HepG2 (cell line): ENCODE results near the gene SLC48A1. TPM values are rescaled to one million over a fixed set of nuclear protein-coding genes. Genes with fewer than 3 reads are reported as not detected.

Experiments
- CBFB ChIP-seq: sonication (generic); formaldehyde crosslinking; IDR thresholded peaks from 2 replicates; pipeline ENCODE4 v1.4.0; 2020; ENCODE audit warnings: missing genetic modification reagents
- FOSL2 ChIP-seq: sonication (generic); formaldehyde crosslinking; IDR thresholded peaks from 2 replicates; pipeline ENCODE4 v1.4.0; 2020; ENCODE audit warnings: missing genetic modification reagents
- GTF3A ChIP-seq: sonication (generic); formaldehyde crosslinking; conservative IDR thresholded peaks from 2 replicates; pipeline ENCODE4 v1.4.0; 2020; ENCODE audit warnings: mild to moderate bottlenecking, missing genetic modification reagents
- JARID2 ChIP-seq: sonication (generic); formaldehyde crosslinking; IDR thresholded peaks from 2 replicates; pipeline ENCODE4 v1.8.1; 2023; ENCODE audit warnings: missing genetic modification reagents, inconsistent platforms; ENCODE audit not compliant: insufficient replicate concordance
- MED1 ChIP-seq: sonication (generic); formaldehyde crosslinking; IDR thresholded peaks from 2 replicates; pipeline ENCODE4 v1.4.0; 2020; ENCODE audit warnings: missing genetic modification reagents
- MEIS2 ChIP-seq: sonication (generic); formaldehyde crosslinking; IDR thresholded peaks from 2 replicates; pipeline ENCODE4 v1.9.0; 2021; ENCODE audit warnings: mild to moderate bottlenecking, missing genetic modification reagents
- MIER2 ChIP-seq: IDR thresholded peaks from 2 replicates; pipeline ENCODE4 v1.6.1; 2016; ENCODE audit warnings: missing biosample characterization, missing genetic modification reagents
- MXD4 ChIP-seq: IDR thresholded peaks from 2 replicates; pipeline ENCODE4 v1.6.1; 2016; ENCODE audit warnings: mild to moderate bottlenecking, missing biosample characterization, missing genetic modification reagents
- NAIF1 ChIP-seq: sonication (generic); formaldehyde crosslinking; IDR thresholded peaks from 2 replicates; pipeline ENCODE4 v1.5.0; 2020; ENCODE audit warnings: mild to moderate bottlenecking, missing genetic modification reagents, borderline replicate concordance
- PAX8 ChIP-seq: sonication (generic); formaldehyde crosslinking; IDR thresholded peaks from 2 replicates; pipeline ENCODE4 v1.8.0; 2022; ENCODE audit warnings: mild to moderate bottlenecking, missing genetic modification reagents, borderline replicate concordance
- POLR2A ChIP-seq, 2 experiments: IDR thresholded peaks; 2 replicates each; pipeline ENCODE4 v1.6.1; 2011; ENCODE audit warnings: low read depth in 2 of 2, low read length in 2 of 2, mild to moderate bottlenecking in 1 of 2, moderate library complexity in 1 of 2; ENCODE audit not compliant: insufficient read depth in 1 of 2
- PRDM15 ChIP-seq: sonication (generic); formaldehyde crosslinking; IDR thresholded peaks from 2 replicates; pipeline ENCODE4 v1.4.0; 2020; ENCODE audit warnings: missing genetic modification reagents
- SMAD9 ChIP-seq: sonication (generic); formaldehyde crosslinking; IDR thresholded peaks from 2 replicates; pipeline ENCODE4 v1.5.1; 2020; ENCODE audit warnings: mild to moderate bottlenecking, missing genetic modification reagents
- TBX2 ChIP-seq: sonication (generic); formaldehyde crosslinking; IDR thresholded peaks from 2 replicates; pipeline ENCODE4 v1.5.0; 2020; ENCODE audit warnings: missing genetic modification reagents, mild to moderate bottlenecking, borderline replicate concordance
- TRIM22 ChIP-seq: fragments of 450-650 bp; IDR thresholded peaks from 2 replicates; pipeline ENCODE4 v1.6.1; 2017
- YEATS4 ChIP-seq: sonication (generic); formaldehyde crosslinking; IDR thresholded peaks from 2 replicates; pipeline ENCODE4 v1.4.0; 2020; ENCODE audit warnings: missing genetic modification reagents, borderline replicate concordance
- ZBTB7A ChIP-seq: sonication (generic); formaldehyde crosslinking; IDR thresholded peaks from 2 replicates; pipeline ENCODE4 v1.8.0; 2022; ENCODE audit warnings: mild to moderate bottlenecking, missing genetic modification reagents
- ZNF12 ChIP-seq: sonication (generic); formaldehyde crosslinking; IDR thresholded peaks from 2 replicates; pipeline ENCODE4 v1.5.0; 2020; ENCODE audit warnings: missing genetic modification reagents
- ZNF3 ChIP-seq: IDR thresholded peaks from 2 replicates; pipeline ENCODE4 v1.7.0; 2017; ENCODE audit warnings: inconsistent platforms
- ZNF501 ChIP-seq: sonication (generic); formaldehyde crosslinking; IDR thresholded peaks from 2 replicates; pipeline ENCODE4 v1.5.1; 2020; ENCODE audit warnings: mild to moderate bottlenecking, moderate library complexity, missing genetic modification reagents
- ZNF580 ChIP-seq: IDR thresholded peaks from 2 replicates; pipeline ENCODE4 v1.6.1; 2016; ENCODE audit warnings: low read depth, borderline replicate concordance
- ZNF83 ChIP-seq: sonication (generic); formaldehyde crosslinking; IDR thresholded peaks from 2 replicates; pipeline ENCODE4 v1.4.0; 2020; ENCODE audit warnings: missing genetic modification reagents, mild to moderate bottlenecking, borderline replicate concordance
- ZNF879 ChIP-seq: sonication (generic); formaldehyde crosslinking; IDR thresholded peaks from 2 replicates; pipeline ENCODE4 v1.8.1; 2023; ENCODE audit warnings: missing genetic modification reagents
- polyA plus RNA-seq, 8 experiments: library from polyadenylated mRNA; depleted of rRNA in 3 of 8; stranded (reverse) in 7 of 8; unstranded in 1 of 8; fragments of >200 nt; fragmentation: Illumina TruSeq in 4 of 8; extraction: Trizol in 4 of 8; gene quantifications; 2 replicates each; pipeline versions ENCODE4 v1.2.1 to v1.2.3, GENCODE V29; 2011 to 2016; ENCODE audit warnings: low read depth in 4 of 8, missing spikeins in 1 of 8, mixed read lengths in 1 of 8; ENCODE audit not compliant: insufficient read depth in 1 of 8
- total RNA-seq, 5 experiments: library from RNA; depleted of rRNA; stranded (reverse); fragments of >200 nt; fragmentation: Illumina TruSeq; extraction: Trizol; gene quantifications; 2 replicates each; pipeline ENCODE4 v1.2.3, GENCODE V29; 2016; ENCODE audit warnings: low read depth in 1 of 5
- TF ChIP-seq, protein P1 (sequence below), 2 experiments: fragments of 450-650 bp in 1 of 2; sonication (generic) in 1 of 2; formaldehyde crosslinking; IDR thresholded peaks; 2 replicates each; pipeline versions ENCODE4 v1.5.0 to v1.8.0; 2020 to 2022; ENCODE audit warnings: mild to moderate bottlenecking in 1 of 2, missing genetic modification reagents in 1 of 2
- TF ChIP-seq, protein P2 (sequence below): sonication (generic); formaldehyde crosslinking; IDR thresholded peaks from 2 replicates; pipeline ENCODE4 v1.5.0; 2020; ENCODE audit warnings: missing genetic modification reagents, mild to moderate bottlenecking, borderline replicate concordance

The SLC48A1 gene
- total and polyA plus RNA-seq, 2 of the 13 experiments (the other 11 are each of a cell fraction or from before 2014, with no cell fraction given), result 2.2 to 3.7 TPM

- TF ChIP-seq ZNF879 (CRISPR knock-in tag) (no peak), GTF3A (no peak), MED1 (CRISPR knock-in tag) (no peak), ZNF83 (no peak), MXD4 (CRISPR knock-in tag) (no peak), NAIF1 (no peak), PAX8 (CRISPR knock-in tag) (no peak), CBFB (no peak), MIER2 (CRISPR knock-in tag) (no peak), JARID2 (no peak), POLR2A (IDR thresholded peaks at IDR 0.05; ENCODE audit: insufficient read depth in 1 of 2, low read depth in 2 of 2, low read length in 2 of 2) (no peak), ZNF3 (CRISPR knock-in tag) (no peak), ZBTB7A (CRISPR knock-in tag) (no peak), FOSL2 (CRISPR knock-in tag) (peak; percentile 85), ZNF580 (no peak), TBX2 (CRISPR knock-in tag) (peak; percentile 37; the same call in 1 of the 2 replicates), YEATS4 (CRISPR knock-in tag) (peak; percentile 27; the same call in 1 of the 2 replicates), MEIS2 (CRISPR knock-in tag) (0 out of 2 replicates have a peak, but pooled peaks have one; percentile 20), TRIM22 (no peak), ZNF12 (CRISPR knock-in tag) (peak; percentile 20; the same call in 1 of the 2 replicates), SMAD9 (no peak), PRDM15 (CRISPR knock-in tag) (no peak), ZNF501 (CRISPR knock-in tag) (0 out of 2 replicates have a peak, but pooled peaks have one; percentile 36)
- TF ChIP-seq, protein P1, sequence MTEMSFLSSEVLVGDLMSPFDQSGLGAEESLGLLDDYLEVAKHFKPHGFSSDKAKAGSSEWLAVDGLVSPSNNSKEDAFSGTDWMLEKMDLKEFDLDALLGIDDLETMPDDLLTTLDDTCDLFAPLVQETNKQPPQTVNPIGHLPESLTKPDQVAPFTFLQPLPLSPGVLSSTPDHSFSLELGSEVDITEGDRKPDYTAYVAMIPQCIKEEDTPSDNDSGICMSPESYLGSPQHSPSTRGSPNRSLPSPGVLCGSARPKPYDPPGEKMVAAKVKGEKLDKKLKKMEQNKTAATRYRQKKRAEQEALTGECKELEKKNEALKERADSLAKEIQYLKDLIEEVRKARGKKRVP (CRISPR knock-in tag; IDR thresholded peaks at IDR 0.05), result no peak
- TF ChIP-seq, protein P2, sequence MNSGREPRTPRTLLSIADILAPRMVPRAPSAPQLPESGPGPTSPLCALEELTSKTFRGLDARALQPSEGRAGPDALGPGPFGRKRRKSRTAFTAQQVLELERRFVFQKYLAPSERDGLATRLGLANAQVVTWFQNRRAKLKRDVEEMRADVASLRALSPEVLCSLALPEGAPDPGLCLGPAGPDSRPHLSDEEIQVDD (CRISPR knock-in tag), result no peak
These were observed 14.0 kb upstream of the SLC48A1 start, which contains the start of gene RAPGEF3 (continued) for GRCh38 chr12:47758834-47759690.
